OCI-LY7 (cell line): ENCODE measurements around the gene HSPB6. TPM values are rescaled to one million over a fixed set of nuclear protein-coding genes. Genes with fewer than 3 reads are reported as not detected.

Experiments used
- BruUV-seq: library from RNA; stranded (reverse); fragments of 400-500 nt; replicated peaks from 2 replicates; lab custom pipeline; 2021; lab: Mats Ljungman, UMichigan
- CTCF ChIA-PET: fragments of 300-600 bp; sonication (Branson Sonifier 250); formaldehyde crosslinking; loops from one replicate; lab custom pipeline; 2022; ENCODE audit warnings: antibody characterized with exemption; ENCODE audit not compliant: unreplicated experiment; lab: Charles Lee
- POLR2A ChIA-PET: fragments of 300-600 bp; sonication (Branson Sonifier 250); formaldehyde crosslinking; loops from one replicate; lab custom pipeline; 2022; ENCODE audit warnings: antibody characterized with exemption; lab: Charles Lee
- DNase-seq: peaks from one replicate; pipeline ENCODE4 v3.0.0-alpha.2; 2015; ENCODE audit warnings: low spot score
- H2AFZ ChIP-seq: fragments of 200-600 bp; sonication (generic), shearing (Covaris generic); 2 replicates; pipeline ENCODE4 v1.6.1; 2014; ENCODE audit warnings: mild to moderate bottlenecking, antibody characterized with exemption, low read length, moderate library complexity
- H3K27ac ChIP-seq: fragments of 200-600 bp; sonication (generic); 2 replicates; pipeline ENCODE4 v1.5.1; 2014; ENCODE audit warnings: mixed run types, low read depth, mild to moderate bottlenecking, moderate library complexity, low read length, inconsistent platforms; ENCODE audit not compliant: poor library complexity, severe bottlenecking
- H3K36me3 ChIP-seq: fragments of 200-600 bp; sonication (generic); 2 replicates; pipeline ENCODE4 v1.6.1; 2014; ENCODE audit warnings: mild to moderate bottlenecking, antibody characterized with exemption, low read length, moderate library complexity, mixed read lengths; ENCODE audit not compliant: insufficient read depth
- H3K4me1 ChIP-seq: fragments of 200-600 bp; sonication (generic); 2 replicates; pipeline ENCODE4 v1.5.1; 2014; ENCODE audit warnings: mild to moderate bottlenecking, low read length; ENCODE audit not compliant: insufficient read depth, poor library complexity, severe bottlenecking
- H3K4me2 ChIP-seq: fragments of 200-600 bp; sonication (generic); 2 replicates; pipeline ENCODE4 v1.6.1; 2014; ENCODE audit warnings: mild to moderate bottlenecking, low read length
- H3K4me3 ChIP-seq: fragments of 200-600 bp; sonication (generic); 2 replicates; pipeline ENCODE4 v1.5.1; 2014; ENCODE audit warnings: mild to moderate bottlenecking, low read depth, low read length; ENCODE audit not compliant: poor library complexity, severe bottlenecking
- H3K79me2 ChIP-seq: fragments of 200-600 bp; sonication (generic); 2 replicates; pipeline ENCODE4 v1.6.1; 2016; ENCODE audit warnings: low read depth, mild to moderate bottlenecking, low read length, moderate library complexity, mixed read lengths; ENCODE audit not compliant: insufficient read depth
- H3K9me2 ChIP-seq: fragments of 200-600 bp; sonication (generic); 2 replicates; pipeline ENCODE4 v1.6.1; 2016; ENCODE audit warnings: mild to moderate bottlenecking, low read length, mixed read lengths; ENCODE audit not compliant: insufficient read depth
- H3K9me3 ChIP-seq: fragments of 200-600 bp; sonication (generic); 2 replicates; pipeline ENCODE4 v1.6.1; 2014; ENCODE audit warnings: mild to moderate bottlenecking, mixed run types, low read length, mixed read lengths
- H4K20me1 ChIP-seq: fragments of 200-600 bp; sonication (generic); 2 replicates; pipeline ENCODE4 v1.6.1; 2014; ENCODE audit warnings: mild to moderate bottlenecking, antibody characterized with exemption, low read length, moderate library complexity, mixed read lengths; ENCODE audit not compliant: insufficient read depth
- CTCF ChIP-seq: fragments of 200-600 bp; sonication (generic); conservative IDR thresholded peaks from 2 replicates; pipeline ENCODE4 v1.5.1; 2014; ENCODE audit warnings: mild to moderate bottlenecking, antibody characterized with exemption, low read length, moderate library complexity, mixed read lengths
- EZH2phosphoT487 ChIP-seq: fragments of 200-600 bp; sonication (generic); IDR thresholded peaks from 2 replicates; pipeline ENCODE4 v1.6.1; 2018; ENCODE audit warnings: low read depth, borderline replicate concordance, mild to moderate bottlenecking, mixed run types, antibody characterized with exemption, low read length, moderate library complexity, mixed read lengths
- intact Hi-C: fragments of 100-400 bp; cut with micrococcal nuclease; formaldehyde crosslinking; loops from one replicate; pipeline ENCODE4 v1.10.0; 2022; ENCODE audit not compliant: unreplicated experiment
- total RNA-seq, 2 experiments: library from RNA; depleted of rRNA in 1 of 2; stranded (reverse); fragments of >200 nt in 1 of 2; shearing (Covaris generic) in 1 of 2; gene quantifications; 2 replicates each; pipeline ENCODE4 v1.2.3, GENCODE V29; 2014 to 2022

The HSPB6 gene
- total RNA-seq, 2 experiments from 2014 or later, result 1.7 TPM; not detected in 1

GRCh38 chr19:35739275-35740107 is 17.3 kb downstream of the HSPB6 start:
- Histone ChIP-seq H3K9me2 (no peaks in the 10 kb centered on the region), H3K4me3 (peak overlapping the region; percentile 69), H3K79me2 (no peaks in the 10 kb centered on the region; the same call in 1 of the 2 replicates), H3K4me1 (peaks cover 52% of the 10 kb centered on the region), H3K27ac (no peak overlapping the region), H2AFZ (no peak overlapping the region), H3K4me2 (peak overlapping the region; percentile 84), H3K36me3 (peaks cover 53% of the 10 kb centered on the region), H3K9me3 (no peaks in the 10 kb centered on the region), H4K20me1 (no peaks in the 10 kb centered on the region)
- ChIA-PET CTCF (no interaction called here), POLR2A (interaction anchor here (0.6 kb wide), 1 partner anchor 1108 kb away, joined by 3 read pairs; no protein-coding TSS in a partner anchor)
- DNase-seq, result no peak
- no TSS peak for BruUV-seq
- intact Hi-C loops, result loop anchor here (1.0 to 10.0 kb wide), 4 partner anchors 22 to 1305 kb away; partner anchors contain the start of genes ARHGAP33, HCST and NFKBID
- TF ChIP-seq EZH2phosphoT487 (no peak), CTCF (no peak)

- intact Hi-C loops, result no loop called here
- CTCF ChIA-PET, result no interaction called here
These were observed 18.0 kb downstream of the HSPB6 start for GRCh38 chr19:35738887-35739229.

More at GRCh38 chr19:35738887-35739229, 18.0 kb downstream of the HSPB6 start:
- Histone ChIP-seq H3K4me1 (peaks cover 46% of the 10 kb centered on the region), H3K27ac (no peak overlapping the region), H3K9me2 (no peaks in the 10 kb centered on the region), H3K4me2 (no peak overlapping the region), H3K9me3 (no peaks in the 10 kb centered on the region), H2AFZ (no peak overlapping the region), H3K36me3 (peaks cover 58% of the 10 kb centered on the region), H4K20me1 (no peaks in the 10 kb centered on the region), H3K4me3 (no peak overlapping the region), H3K79me2 (no peaks in the 10 kb centered on the region; the same call in 1 of the 2 replicates)
- no peak for DNase-seq
- TF ChIP-seq EZH2phosphoT487, result no peak
- TF ChIP-seq CTCF, result no peak
- BruUV-seq, result no TSS peak
- POLR2A ChIA-PET, result no interaction called here
